Bone marrow (tissue), 2 donors: ENCODE measurements around the gene RAPGEF1.
"Not testable (repeated sequence)": the region's sequence is repeated elsewhere in the genome, so short reads cannot be mapped to it uniquely, and the experiment has no call there.

Experiments
- DNase-seq, 2 donors: peaks; one replicate each; lab custom pipeline; 2025; lab: John Stamatoyannopoulos, UW

RAPGEF1 gene

DNA sequence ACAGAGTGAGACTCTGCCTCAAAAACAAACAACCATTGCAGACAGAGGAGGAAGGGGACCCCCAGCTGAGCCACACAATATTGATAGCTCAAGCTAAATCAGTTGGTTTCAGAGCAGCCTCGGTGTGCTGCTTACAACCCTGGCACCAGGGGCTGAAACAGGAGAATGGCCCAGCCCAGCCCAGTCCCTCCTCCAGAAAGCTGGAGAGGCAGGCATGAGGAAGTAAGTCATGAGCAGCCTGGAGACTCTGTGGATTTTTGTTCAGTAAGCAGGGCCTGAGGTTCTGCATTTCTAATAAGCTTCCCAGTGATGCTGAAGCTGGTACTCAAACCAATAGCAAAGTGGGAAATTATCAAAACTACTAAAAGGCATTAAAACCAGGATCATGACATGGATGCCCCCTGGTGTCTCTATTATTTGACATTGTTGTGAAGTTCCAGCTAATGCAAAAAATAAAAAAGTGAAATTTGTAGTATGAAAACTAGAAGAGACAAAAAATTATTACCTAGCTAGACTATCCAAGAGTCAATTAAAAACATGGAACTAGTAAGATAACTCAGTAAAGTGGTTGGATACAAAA lies 180.4 kb downstream of the RAPGEF1 start:
- DNase-seq, result no peak

DNA sequence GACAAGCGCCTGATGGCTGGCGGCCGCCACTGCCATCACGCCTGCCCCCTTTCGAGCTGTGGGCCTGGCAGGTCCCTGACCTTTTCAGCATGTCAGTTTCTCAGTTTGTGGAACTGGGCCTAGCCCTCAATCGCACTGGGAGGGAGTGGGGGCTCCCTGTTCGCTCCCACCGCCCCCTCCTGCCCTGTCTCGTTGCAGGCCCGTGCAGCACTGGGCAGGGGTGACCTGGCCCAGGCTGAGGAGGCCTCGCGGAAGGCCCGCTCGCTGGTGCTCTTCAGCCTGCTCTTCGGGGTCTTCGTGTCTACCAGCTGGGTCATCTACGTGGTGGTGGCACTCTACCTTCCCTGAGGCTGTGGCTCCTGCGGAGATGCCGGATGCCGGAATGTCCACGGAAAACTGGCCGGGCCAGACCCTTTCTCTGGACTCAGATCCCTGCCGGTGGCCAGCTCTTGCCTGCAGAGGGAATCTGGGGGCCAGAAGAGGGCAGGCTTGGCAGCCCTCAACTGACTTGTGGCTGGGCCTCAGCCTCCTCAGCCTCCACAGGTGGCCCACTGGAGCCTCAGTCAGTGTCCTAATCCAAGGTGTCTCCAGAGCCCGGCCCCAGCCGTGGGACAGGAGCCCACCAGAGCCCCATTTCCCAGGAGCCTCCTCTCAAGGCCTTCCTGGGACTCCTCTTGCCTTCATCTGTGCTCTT lies 181.9 kb downstream of the RAPGEF1 start:
- no peak for DNase-seq

DNA sequence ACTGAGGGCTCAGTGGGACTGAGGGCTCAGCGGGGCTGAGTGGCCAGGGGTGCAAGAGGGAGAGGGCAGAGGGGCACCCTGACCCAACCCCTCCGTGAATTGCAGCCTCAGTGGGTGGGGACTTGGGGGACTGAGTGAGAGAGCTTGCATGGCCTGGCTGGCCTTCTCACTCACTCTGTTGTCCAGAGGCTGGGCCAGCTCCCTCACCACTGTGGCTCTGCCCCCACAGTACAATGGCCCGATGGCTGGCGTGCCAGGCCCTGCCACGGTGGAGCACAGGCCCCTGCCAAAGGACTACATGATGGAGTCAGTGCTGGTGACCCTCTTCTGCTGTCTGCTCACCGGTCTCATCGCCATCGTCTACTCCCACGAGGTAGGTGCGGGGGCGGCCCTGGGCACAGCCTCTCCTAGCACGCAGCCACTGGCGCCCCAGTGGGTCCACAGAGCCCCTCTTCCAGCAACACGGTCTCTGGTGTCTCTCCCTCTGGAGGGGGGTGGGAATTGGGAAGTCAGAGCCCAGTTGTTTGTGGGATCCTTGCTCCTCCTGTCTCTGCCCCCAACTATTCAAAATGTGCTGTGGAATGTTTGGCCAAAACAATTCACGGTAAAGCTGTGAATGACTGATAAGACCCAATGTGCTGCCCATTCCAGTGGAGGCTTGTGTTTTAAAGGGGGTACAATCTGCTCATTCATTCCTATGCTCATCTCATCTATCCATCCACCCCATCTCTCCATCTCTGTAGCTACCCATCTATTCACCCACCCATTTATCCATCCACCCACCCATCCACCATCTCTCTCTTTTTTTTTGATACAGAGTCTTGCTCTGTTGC lies 183.8 kb downstream of the RAPGEF1 start:
- DNase-seq, result no peak

DNA sequence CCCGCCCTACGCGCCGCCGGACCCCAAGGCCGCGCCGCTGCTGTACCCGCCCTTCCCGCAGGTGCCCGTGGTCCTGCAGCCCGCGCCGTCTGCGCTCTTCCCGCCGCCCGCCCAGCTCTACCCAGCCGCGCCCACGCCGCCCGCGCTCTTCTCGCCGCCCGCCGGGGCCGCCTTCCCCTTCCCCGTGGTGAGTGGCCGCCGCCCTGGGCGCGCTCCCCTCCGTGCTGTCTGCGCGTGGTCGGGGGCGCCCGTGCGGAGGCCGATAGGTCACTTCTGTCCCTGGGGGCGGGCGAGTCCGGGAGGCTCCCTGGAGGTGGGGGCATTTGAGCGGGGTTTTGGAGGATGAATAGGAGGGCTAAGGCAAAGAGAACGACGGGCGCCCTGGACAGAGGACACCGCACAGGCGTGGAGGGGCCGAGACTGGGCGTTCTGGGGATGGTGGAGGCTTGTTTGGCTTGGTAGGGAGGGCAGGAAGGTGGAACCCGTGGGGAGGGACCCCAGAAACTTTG lies 185.0 kb downstream of the RAPGEF1 start:
- no peak for DNase-seq

DNA sequence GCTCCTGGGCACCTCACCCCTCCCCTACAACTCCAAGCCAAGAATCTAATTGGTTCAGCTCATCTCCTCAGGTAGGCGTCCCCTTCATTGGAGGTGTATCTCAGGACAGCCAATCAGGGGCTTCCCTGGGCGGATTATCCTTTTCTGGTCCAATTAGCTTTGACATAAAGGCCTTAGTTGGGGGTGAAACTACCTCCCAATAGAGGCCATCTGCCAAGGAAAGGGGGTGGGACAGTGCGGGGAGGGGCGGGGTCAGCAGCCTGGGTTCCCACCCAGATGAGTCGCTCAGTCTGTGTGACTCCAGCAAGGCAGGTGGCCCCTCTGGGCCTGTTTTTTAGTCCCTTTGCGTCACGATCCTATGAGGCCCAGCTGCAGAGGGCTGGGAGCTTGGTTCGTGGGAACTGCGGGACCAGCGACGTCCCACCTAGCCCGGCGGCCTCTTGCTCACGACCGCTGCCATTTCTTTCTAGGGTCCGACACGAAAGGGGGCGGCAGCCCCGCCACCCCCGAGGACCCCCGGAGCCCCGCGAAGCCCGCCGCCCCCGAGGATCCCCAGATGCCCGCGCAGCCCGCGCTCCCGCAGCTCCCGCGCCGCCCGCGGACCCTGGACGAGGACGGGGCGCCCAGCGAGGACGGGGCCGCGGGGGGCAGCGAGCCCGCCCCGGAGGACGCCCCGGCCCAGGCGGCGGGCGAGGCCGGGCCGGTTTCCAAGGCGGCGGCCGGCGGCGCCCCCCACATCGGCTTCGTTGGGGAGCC lies 185.6 kb downstream of the RAPGEF1 start:
- no peak for DNase-seq

DNA sequence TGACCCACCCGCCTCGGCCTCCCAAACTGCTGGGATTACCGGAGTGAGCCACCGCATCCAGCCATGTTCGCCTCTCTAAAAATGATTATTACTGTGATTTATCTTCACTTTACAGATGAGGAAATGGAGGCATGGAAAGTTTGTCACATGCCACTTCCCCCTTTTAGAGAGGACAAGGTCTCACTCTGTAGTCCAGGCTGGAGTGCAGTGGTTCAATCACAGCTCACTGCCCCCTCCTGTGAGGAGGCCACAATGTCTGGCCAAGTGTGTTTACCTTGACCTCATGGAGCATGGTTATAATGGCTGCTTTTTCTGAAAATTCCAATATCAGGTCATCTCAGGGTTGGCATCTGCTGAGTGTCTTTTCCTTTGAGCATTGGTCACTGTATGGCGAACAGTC lies 187.8 kb downstream of the RAPGEF1 start:
- no peak for DNase-seq

DNA sequence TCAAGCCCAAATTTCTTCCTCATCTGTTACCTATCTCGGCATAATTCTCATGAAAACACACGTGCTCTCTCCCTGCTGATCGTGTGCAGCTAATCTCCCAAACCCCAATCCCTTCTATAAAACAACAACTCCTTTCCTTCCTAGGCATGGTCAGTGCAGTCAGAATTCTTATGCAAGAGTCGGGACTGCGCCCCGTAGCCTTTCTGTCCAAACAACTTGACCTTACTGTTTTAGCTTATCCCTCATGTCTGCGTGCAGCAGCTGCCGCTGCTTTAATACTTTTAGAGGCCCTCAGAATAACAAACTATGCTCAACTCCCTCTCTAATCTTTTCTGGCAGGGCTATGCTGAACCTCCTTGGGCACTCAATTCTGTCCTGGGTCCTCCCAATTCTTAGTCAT lies 189.4 kb downstream of the RAPGEF1 start:
- not testable (repeated sequence) for DNase-seq

DNA sequence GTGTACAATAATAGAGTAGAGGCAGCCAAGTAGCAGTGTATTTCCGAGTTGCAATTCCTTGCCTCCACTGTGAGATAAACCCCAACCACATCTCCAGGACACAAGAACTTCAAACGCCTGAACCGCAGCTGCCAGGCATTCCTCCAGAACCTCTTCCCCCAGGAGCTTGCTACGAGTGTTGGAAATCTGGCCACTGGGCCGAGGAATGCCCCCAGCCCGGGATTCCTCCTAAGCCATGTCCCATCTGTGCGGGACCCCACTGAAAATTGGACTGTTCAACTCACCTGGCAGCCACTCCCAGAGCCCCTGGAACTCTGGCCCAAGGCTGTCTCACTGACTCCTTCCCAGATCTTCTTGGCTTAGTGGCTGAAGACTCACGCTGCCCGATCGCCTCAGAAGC lies 190.7 kb downstream of the RAPGEF1 start:
- DNase-seq, result not testable (repeated sequence)

DNA sequence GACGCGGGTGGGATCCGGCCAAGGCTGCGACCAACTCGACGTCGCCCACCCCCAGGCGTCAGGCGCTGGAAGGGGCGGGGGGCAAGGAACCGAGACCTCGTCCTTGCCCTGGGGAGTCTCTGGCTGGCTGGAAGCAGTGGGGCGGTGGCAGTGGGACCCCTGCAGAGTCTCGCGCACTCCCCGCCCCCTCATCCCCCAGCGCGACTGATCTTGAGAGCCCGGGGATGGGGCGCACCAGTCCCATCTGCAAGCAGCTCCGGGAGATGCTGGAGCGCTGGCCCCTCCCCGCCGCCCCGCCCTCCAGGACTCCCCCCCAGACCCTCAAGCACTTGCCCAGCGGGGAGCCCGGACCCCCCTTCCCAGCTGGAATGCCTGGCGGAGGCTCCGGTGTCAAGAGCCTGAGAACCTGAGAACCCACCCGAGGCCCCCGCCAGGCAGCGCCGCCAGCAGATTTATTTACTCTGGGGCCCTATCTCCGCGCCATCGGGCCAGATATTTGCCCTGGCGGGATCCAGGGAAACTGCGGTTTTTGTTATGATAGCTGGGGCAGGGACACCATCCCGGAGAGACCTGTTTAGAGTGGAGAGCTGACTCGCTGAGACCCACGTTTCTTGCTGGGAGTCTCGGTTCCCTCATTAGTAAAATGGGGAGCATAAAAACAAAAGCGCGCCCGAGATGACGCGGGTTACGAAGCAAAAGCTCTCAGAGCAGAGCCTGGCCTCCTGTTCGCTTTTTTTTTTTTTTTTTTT lies 193.4 kb downstream of the RAPGEF1 start:
- DNase-seq, result no peak

DNA sequence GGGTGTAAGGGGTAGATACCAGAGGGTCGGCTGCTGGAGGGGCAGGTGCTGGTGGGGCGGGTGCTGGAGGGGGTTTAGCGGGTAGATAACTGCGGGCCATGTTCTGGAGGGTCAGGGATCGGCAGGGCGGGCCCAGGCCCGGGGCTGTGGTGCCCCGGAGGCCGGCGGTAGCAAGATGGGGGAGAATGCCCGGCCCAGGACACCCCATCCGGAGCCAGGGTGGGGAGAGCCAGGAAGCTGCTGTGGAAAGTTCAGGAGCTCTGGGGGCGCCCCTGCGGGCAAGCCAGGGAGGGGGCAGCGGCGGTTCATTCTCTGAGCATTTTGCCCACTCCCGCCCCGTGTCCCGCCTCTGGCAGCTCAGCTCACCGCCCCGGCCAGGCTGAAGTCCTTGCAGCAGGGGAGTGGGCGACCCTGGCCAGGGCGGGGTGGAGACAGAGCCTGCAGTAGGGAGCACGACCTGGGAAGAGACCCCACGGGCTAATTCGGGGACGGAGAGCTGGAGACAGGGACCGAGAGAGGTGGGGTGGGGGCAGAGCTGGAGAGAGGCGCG lies 194.0 kb downstream of the RAPGEF1 start:
- no peak for DNase-seq

DNA sequence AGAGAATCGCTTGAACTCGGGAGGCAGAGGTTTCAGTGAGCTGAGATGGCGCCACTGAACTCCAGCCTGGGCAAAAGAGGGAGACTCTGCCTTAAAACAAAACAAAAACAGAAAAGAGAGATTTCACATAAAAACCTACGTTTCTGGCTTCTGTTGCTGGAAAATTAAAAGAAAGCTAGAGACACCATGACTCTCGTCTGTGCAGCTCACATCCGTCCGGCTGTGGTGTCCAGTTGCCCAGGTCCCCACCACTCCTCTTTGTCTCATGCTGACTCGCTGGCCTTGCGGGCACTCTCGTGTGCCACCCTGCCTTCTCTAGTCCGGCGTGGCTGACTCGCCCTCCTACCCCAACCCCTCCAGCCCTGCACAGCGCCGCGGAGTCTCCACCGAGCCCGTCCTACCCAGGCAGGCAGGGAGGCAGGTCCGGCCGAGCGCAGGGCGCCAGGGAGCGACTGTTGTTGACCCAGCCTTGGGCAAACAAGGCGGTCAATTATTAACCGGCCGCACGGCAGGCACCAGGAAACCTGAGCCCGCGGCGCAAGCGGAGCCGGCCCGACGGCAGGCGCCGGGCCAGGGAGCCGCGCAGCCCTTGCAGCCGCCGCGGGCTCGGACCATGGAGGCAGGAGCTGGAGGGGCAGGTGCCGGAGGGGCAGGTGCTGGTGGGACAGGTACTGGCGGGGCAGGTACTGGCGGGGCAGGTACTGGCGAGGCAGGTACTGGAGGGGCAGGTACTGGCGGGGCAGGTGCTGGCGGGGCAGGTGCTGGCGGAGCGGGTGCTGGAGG lies 194.7 kb downstream of the RAPGEF1 start, which contains the start of gene PRRT1B:
Gene PRRT1B, plus strand, starts transcription at position 521 of the 783 bp plus-strand sequence. Its CDS starts 93 bp downstream, at position 614.
- DNase-seq, result no peak

DNA sequence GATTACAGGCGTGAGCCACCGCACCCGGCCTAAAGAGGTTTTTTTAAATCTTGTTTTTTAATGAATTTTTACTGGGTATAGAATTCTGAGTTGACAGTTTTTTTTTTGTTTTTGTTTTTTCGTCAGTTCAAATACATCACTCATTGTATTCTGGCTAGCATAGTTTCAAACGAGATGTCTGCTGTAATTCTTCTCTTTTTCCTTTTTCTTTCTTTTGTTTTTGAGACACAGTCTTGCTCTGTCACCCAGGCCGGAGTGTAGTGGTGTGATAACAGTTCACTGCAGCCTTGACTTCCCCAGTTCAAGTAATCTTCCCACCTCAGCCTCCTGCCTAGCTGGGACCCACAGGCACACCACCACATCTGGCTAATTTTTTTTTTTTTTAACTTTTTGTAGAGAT lies 196.7 kb downstream of the RAPGEF1 start:
- no peak for DNase-seq

DNA sequence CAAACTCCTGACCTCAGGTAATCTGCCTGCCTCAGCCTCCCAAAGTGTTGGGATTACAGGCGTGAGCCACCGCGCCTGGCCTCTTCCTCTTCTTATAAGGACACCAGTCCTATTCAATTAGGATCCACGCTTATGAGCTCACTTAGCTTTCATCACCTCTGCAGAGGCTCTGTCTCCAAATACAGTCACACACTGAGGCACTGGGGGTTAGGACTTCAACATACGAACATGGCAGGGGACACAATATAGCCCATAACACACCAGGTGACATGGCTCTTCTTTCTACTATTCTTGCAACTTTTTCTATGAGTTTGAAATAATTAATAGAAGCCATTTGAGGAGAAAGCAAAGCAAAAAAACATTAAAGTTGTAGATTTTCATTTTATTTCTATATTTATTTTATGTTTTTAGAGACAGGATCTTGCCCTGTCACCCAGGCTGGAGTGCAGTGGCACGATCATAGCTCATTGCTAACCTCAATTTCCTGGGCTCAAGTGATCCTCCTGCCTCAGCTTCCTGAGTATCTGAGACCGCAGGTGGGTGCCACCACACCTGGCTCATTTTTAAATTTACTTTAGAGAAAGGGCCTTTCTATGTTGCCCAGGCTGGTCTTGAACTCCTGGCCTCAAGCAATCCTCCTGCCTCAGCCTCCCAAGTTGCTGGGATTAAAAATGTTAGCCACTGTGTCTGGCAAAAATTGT lies 200.5 kb downstream of the RAPGEF1 start:
- DNase-seq, result no peak

DNA sequence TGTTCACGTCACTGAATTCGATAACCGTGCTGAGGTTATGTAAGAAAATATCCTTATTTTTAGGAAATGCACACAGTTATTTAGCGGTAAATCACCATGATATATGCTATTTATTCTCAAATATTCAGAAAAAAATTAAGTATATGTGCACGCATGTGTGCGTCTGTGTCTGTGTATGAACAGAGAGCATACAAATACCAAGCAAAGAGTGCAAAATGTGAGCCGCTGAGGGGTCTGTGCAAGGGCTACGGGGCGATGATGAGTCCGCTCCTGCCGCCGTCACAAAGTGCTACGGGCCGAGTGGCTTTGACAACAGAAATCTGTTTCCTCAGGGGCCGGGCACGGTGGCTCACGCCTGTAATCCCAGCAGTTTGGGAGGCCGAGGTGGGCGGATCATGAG lies 201.9 kb downstream of the RAPGEF1 start:
- no peak for DNase-seq

DNA sequence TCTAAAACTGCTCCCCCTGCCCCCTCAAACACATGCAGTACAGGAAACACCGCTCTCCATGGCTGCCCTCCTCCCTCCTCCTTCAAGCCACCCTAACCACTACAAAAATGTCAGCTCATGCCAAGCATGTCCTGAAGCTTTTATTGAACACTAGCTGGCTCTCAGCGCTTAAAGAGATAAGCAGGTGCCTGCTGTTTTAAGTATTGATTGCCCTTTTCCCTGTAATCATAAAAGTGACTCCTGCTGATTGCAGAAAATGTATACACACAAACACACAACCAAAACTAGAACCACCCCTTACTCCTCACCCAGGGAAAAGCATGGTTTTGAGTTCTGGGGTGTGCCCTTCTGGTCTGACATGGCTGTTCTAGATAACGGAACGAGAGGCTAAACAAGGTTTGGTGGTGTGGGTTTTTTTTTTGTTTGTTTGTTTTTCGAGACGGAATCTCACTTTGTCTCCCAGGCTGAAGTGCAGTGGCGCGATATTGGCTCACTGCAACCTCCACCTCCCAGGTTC lies 205.1 kb downstream of the RAPGEF1 start:
- peak in 1 of 2 donors; percentile 40 for DNase-seq

DNA sequence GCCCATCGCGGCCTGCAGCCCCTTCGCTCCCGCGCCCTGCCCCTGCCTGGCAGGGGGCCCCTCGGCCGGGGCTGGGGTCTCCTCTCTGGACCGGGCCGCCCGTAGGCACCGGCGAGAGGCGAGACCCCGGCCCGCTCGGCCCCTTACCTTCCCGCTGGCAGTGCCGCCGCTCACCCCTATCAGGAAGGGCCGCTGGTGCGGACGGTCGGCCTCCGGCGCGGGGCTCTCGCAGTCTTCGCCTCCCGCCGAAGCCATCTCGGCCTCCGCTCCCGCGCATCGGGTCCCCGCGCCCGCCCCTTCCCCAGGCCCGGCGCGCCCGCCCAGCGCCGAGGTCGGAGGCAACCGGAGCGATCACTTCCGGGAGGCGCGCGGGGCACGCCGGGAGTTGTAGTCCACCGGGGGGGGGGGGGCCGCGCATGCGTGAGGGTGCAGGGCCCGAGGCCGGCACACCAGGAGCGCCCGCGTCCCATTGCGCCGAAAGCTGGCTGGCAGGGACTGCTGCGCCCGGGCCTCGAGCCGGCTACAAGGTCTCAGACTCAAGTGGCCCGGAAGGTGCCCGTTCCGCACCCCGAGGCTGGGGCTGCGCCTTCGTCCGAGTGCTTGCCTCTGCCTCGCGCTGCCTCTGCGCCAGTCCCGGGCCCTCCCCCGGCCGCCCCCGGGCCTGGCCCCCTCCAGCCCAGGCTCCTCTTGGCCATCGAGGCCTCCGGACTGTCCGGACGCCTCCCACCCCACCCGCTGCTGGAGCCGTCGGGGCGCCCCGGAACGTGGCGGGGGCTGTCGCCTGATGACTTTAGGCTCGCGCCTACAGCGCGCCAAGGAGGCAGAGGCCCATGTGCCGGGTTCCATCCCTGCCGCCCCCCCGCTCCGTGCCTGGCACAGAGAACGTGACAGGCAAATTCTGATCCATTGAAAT lies 208.7 kb downstream of the RAPGEF1 start, which contains the start of gene UCK1:
Gene UCK1, minus strand, starts transcription at position 344 of the 913 bp plus-strand sequence. Its CDS starts 89 bp downstream, at position 255.
- DNase-seq, result peak; percentile 34 to 65

DNA sequence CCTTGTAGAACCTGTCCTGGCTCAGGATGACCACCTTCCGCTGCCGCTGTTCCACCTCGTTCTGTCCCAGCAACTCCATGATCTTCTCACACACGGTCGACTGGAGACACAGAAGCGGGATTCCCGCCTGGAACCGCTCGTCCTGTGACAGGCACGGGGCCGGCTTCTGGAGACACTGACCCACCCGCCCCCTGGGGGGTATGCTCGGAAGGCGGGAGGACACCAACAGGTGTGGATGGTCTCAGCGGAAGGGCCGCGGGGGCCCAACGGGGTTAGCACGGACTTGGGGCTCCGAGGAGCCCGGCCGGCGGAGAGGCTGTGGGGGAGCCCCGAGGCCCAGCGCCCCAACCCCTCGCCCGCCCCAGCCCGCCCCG lies 209.3 kb downstream of the RAPGEF1 start:
- no peak for DNase-seq
